ENCODE measurements around the gene MARCHF4.

- no peak for TF ChIP-seq CTCF (IDR thresholded peaks at IDR 0.05)
- TF ChIP-seq POLR2A (IDR thresholded peaks at IDR 0.05): no peak
These were observed 22.9 kb downstream of the MARCHF4 start for GRCh38 chr2:216349366-216349765.
